ENCODE measurements around the gene SLC20A1. TPM values are rescaled to one million over a fixed set of nuclear protein-coding genes. Genes with fewer than 3 reads are reported as not detected.

Gene SLC20A1
- polyA plus RNA-seq, 1 experiment, result 25.3 TPM

- POLR2A ChIA-PET, result no interaction called here
- no peaks in the 10 kb centered on the region for H3K27me3 ChIP-seq (ENCODE audit: control insufficient read depth, insufficient read depth, low read length)
- no peak overlapping the region for H3K4me3 ChIP-seq (ENCODE audit: low read depth, low read length)
- no peak for TF ChIP-seq CTCF (IDR thresholded peaks at IDR 0.05; ENCODE audit: insufficient read depth, low read depth, low read length)
- no peaks in the 10 kb centered on the region for H3K36me3 ChIP-seq (ENCODE audit: control insufficient read depth, insufficient read depth, low read length)
- CTCF ChIA-PET, result interaction anchor here (1.2 kb wide), 1 partner anchor 13 kb away, joined by 7 read pairs; no protein-coding TSS in a partner anchor
- no peak for DNase-seq (ENCODE audit: low read depth)
These were observed 66.7 kb downstream of the SLC20A1 start for GRCh38 chr2:112712465-112712864.

- DNase-seq (ENCODE audit: low read depth), result no peak
- ChIA-PET CTCF (interaction anchor here (0.9 to 1.2 kb wide), 2 partner anchors 12 to 14 kb away, joined by 3 to 7 read pairs; no protein-coding TSS in a partner anchor), POLR2A (no interaction called here)
- Histone ChIP-seq H3K27me3 (ENCODE audit: control insufficient read depth, insufficient read depth, low read length) (no peaks in the 10 kb centered on the region), H3K36me3 (ENCODE audit: control insufficient read depth, insufficient read depth, low read length) (no peaks in the 10 kb centered on the region), H3K4me3 (ENCODE audit: low read depth, low read length) (no peak overlapping the region)
- no peak for TF ChIP-seq CTCF (IDR thresholded peaks at IDR 0.05; ENCODE audit: insufficient read depth, low read depth, low read length)
These were observed 67.3 kb downstream of the SLC20A1 start for GRCh38 chr2:112712903-112713584.

Other genes with a start within 250 kb of the SLC20A1 start
- 0.97 and 1.8 TPM in 2 replicates for gene RGPD8, start 212.3 kb upstream of the SLC20A1 start, polyA plus RNA-seq (2011; rRNA removed)
- 11.1 and 19.0 TPM in 2 replicates for gene TTL, start 163.8 kb upstream of the SLC20A1 start, polyA plus RNA-seq (2011; rRNA removed)
- 11.8 and 13.9 TPM in 2 replicates for gene POLR1B, start 103.5 kb upstream of the SLC20A1 start, polyA plus RNA-seq (2011; rRNA removed)
- 8.1 and 14.9 TPM in 2 replicates for gene CHCHD5, start 61.3 kb upstream of the SLC20A1 start, polyA plus RNA-seq (2011; rRNA removed)
- not detected in 2 replicates for gene NT5DC4, start 75.1 kb downstream of the SLC20A1 start, polyA plus RNA-seq (2011; rRNA removed)
- gene CKAP2L, start 118.7 kb downstream of the SLC20A1 start, polyA plus RNA-seq (2011; rRNA removed), result 3.3 and 6.4 TPM in 2 replicates
- gene IL1A, start 138.6 kb downstream of the SLC20A1 start, polyA plus RNA-seq (2011; rRNA removed), result 0.11 and 0.17 TPM in 2 replicates
- 7.6 and 8.4 TPM in 2 replicates for gene IL1B, start 190.8 kb downstream of the SLC20A1 start, polyA plus RNA-seq (2011; rRNA removed)

Measured in BJ (cell line).